HG03025 (cell line): Measurements from ENCODE around the gene DMD.
"Not testable (repeated sequence)": the region's sequence is repeated elsewhere in the genome, so short reads cannot be mapped to it uniquely, and the experiment has no call there.

ENCODE experiments used
- ATAC-seq: cut with Tn5 transposase; IDR thresholded peaks from one replicate; pipeline ENCODE4 v1.9.1; 2021; ENCODE audit warnings: mild to moderate bottlenecking, moderate library complexity; ENCODE audit not compliant: unreplicated experiment, low FRiP score

DMD gene

GRCh38 chrX:32871636-32872035 is 339.7 kb downstream of the DMD start:
- ATAC-seq: no peak

GRCh38 chrX:32868524-32868895 is 342.8 kb downstream of the DMD start:
- no peak for ATAC-seq

DNA sequence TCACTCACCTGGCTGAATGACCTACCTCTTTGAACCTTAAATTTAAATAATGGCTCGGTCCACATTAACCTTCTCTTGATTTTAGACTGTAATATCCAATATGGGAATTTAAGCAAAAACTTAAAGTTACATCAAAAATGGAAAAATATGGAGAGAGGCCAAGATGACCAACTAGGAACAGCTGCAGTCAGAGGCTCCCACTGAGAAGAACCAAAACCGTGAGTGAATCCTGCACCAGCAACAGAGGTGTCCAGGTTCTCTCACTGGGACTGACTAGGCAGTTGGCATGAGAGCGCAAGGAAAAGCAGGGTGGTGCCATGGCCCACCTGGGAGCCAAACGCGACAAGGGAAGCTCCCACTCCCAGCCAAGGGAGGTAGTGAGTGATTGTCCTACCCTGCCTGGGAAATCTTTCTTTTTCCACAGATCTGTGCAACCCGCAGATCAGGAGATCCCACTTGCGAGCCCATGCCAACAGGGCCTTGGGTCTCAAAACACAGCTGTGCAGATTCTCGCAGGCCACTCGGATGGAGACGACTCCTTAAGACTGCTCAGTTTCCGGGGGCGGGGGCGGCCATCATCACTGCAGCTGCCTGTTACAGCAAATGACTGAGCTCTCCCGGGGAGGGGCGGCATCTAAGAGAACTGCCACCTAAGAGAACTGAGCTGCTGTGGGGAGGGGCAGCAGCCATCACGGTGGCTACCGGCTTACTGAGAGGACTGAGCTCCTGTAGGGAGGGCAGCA is 343.4 kb downstream of the DMD start:
- ATAC-seq: no peak

- no peak for ATAC-seq
Observed at GRCh38 chrX:32852203-32852602, 359.1 kb downstream of the DMD start.

DNA sequence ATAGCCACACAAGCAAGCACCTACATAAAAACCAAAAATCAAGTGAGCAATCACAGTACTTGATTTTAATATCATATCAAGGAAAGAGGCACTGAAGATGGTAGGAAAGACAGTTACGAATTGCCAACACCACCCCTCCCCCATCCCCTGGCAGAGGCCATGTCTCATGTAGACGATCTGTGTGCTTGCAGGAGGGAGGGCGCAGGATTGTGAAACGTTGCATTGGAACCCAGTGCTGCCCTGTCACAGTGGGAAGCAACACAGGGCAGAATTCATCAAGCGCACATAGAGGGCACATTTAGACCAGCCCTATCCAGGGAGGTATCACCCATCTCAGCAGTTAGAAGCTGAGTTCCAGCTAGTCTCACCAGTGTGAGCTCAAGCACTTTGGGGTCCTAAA is 359.8 kb downstream of the DMD start:
- ATAC-seq: no peak

- ATAC-seq: no peak
Observed at GRCh38 chrX:32847921-32848320, 363.4 kb downstream of the DMD start.

- ATAC-seq: no peak
Observed at GRCh38 chrX:32842053-32842452, 369.3 kb downstream of the DMD start.

DNA sequence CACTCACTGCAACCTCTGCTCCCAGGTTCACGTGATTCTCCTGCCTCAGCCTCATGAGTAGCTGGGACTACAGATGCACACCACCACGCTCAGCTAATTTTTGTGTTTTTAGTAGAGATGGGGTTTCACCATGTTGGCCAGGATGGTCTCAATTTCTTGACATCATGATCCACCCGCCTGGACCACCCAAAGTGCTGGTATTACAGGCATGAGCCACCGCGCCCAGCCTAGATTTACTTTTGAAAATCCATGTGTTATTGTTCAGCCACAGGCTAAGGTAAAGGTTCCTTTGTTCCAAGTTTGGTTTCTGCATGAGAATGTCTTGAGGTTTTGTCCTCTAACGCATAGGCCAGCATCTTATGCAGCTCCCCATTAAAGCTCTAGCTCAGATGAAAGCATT is 371.6 kb downstream of the DMD start:
- no peak for ATAC-seq

DNA sequence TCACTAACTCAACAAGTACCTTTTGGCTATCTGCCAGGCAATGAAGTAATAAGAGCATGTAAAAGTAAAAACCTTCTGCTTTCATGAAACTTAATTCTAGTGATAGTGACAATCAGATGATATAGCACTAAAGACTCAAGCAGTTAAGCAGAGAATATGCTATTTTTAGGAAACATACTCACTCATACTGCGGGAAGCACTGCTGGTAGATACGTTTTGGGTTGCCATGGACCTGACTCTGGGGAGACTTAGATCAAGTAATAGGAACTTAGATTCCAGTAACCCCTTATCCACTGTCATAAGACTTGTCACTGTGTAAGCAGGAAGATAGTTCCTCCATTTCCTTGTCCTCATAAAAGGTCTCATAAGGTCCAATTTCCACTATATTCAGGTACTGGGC is 386.3 kb downstream of the DMD start:
- ATAC-seq: no peak

GRCh38 chrX:32804034-32804433 is 407.3 kb downstream of the DMD start:
- no peak for ATAC-seq

- ATAC-seq: no peak
Observed at GRCh38 chrX:32798990-32799389, 412.4 kb downstream of the DMD start.

DNA sequence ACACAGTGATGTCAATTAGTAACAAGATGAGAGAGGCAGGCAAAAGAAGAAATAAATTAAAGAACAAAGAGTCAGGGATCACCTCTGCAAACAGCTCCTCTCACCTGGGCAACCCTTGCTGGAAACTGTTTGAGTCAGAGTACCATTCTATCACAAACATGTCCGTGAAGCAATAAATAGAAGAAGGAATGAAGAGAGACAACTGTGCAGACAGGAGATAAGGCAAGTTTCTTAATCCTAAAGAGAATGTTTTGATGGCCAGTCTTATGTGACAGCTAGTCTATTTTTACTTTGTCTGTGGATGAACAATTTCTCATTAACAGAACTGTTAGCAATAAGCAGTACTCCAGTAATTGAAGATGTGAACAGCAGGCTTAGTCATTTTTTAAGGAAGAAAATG is 422.4 kb downstream of the DMD start:
- ATAC-seq: no peak

- no peak for ATAC-seq
Observed at GRCh38 chrX:32780109-32780508, 431.2 kb downstream of the DMD start.

- ATAC-seq: no peak
Observed at GRCh38 chrX:32778965-32779364, 432.4 kb downstream of the DMD start.

- no peak for ATAC-seq
Observed at GRCh38 chrX:32774966-32775365, 436.4 kb downstream of the DMD start.

- no peak for ATAC-seq
Observed at GRCh38 chrX:32749070-32749469, 462.3 kb downstream of the DMD start.

DNA sequence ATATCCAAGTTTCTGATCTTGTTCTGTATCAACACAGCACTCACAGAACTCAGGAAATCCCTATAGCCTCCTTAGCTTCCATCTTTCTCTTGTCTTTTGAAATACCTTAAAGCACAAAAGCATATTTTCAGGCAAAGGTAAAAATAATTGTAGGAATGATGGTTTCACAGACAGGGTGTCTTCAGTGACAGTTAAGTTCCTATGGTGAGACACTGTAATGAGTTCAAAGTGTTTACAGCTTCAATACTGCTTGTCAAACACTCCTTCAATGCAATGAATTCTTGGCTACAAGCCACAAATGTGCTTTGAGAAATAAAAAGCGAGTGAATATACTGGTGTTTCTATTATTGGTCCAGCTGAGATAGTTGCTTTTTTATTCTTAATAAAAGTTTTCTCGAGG is 466.0 kb downstream of the DMD start:
- no peak for ATAC-seq

GRCh38 chrX:32744921-32745320 is 466.4 kb downstream of the DMD start:
- ATAC-seq: no peak

DNA sequence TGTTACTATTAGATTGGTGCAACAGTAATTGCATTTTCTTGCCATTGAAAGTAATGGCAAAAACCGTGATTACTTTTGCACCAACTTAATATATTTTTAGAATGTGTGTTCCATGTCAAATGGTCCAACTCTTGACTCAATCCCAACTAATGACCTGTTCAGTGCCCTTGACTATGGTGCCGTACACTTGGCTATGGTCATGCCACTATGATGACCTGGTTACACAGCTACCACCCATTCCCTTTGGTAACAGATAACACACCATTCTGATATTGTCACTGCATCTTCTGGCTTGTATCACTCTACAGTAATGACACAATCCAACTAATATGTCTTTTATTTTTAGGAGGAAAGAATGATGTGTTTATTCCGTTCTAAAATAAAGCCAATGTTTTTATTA is 469.4 kb downstream of the DMD start:
- ATAC-seq: no peak

- no peak for ATAC-seq
Observed at GRCh38 chrX:32708542-32708941, 502.8 kb downstream of the DMD start.

GRCh38 chrX:32705385-32705784 is 506.0 kb downstream of the DMD start:
- not testable (repeated sequence) for ATAC-seq

GRCh38 chrX:32687379-32687778 is 524.0 kb downstream of the DMD start:
- no peak for ATAC-seq

DNA sequence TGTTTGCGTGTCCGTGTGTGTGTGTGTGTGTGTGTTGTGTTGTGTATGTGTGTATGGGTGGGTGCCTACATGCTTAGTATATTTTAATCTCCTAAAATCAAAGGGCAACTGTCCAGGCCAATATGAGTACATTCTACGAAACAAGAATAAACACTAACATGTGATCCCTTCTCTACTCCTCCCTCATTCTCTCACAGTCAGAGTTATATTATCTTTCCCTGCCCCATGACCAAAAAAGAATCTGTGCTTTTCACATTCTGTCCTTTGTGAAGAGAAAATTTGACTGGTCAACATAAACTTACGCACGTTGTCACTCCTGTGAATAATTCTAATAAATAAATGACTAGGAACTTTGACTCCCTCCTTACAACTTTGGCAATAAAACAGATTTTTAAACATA is 532.9 kb downstream of the DMD start:
- ATAC-seq: no peak
